Gastrocnemius medialis (tissue), 4 donors: ENCODE results near the gene PDGFD.

Experiments
- CTCF ChIP-seq, 5 experiments: fragments of 450-650 bp in 3 of 5; fragments of 200-600 bp in 2 of 5; sonication (generic) in 2 of 5; IDR thresholded peaks in 4 of 5; conservative IDR thresholded peaks in 1 of 5; 1 replicate in 4 of 5; 2 replicates in 1 of 5; pipeline ENCODE4 v1.5.1; 2016 to 2019; ENCODE audit warnings: antibody characterized with exemption in 5 of 5, mild to moderate bottlenecking in 3 of 5, moderate library complexity in 3 of 5
- POLR2A ChIP-seq, 2 donors: fragments of 450-650 bp; IDR thresholded peaks; one replicate each; pipeline ENCODE4 v1.6.1; 2017; ENCODE audit warnings: antibody characterized with exemption in 2 of 2, mild to moderate bottlenecking in 2 of 2, moderate library complexity in 2 of 2

DNA sequence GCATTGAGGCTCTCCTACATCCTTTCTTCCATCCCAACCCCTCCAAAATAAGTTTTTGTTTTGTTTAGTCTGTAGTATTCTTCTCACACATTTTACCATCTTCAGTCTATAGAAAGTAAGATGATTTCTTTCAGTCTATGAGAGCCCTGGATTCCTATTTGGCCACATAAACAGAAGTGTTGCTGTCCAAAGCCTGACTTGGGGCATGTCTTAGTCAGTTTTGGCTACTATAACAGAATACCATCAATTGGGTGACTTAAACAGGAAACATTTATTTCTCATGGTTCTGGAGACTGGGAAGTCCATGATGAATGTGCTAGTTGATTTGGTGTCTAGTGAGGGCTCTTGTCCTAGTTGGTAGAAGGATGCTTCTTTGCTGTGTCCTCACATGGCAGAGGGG is 274.3 kb downstream of the PDGFD start:
- no peak for TF ChIP-seq CTCF (IDR thresholded peaks at IDR 0.05 in 4 of 5, conservative IDR thresholded peaks at IDR 0.05 in 1 of 5)
- no peak for TF ChIP-seq POLR2A (IDR thresholded peaks at IDR 0.05)
